GM21515 (cell line): ENCODE measurements around the gene SPTBN2.
"Not testable (repeated sequence)": the region's sequence is repeated elsewhere in the genome, so short reads cannot be mapped to it uniquely, and the experiment has no call there.

Experiments
- ATAC-seq: cut with Tn5 transposase; IDR thresholded peaks from one replicate; pipeline ENCODE4 v1.9.1; 2021; ENCODE audit not compliant: unreplicated experiment

Gene SPTBN2

DNA sequence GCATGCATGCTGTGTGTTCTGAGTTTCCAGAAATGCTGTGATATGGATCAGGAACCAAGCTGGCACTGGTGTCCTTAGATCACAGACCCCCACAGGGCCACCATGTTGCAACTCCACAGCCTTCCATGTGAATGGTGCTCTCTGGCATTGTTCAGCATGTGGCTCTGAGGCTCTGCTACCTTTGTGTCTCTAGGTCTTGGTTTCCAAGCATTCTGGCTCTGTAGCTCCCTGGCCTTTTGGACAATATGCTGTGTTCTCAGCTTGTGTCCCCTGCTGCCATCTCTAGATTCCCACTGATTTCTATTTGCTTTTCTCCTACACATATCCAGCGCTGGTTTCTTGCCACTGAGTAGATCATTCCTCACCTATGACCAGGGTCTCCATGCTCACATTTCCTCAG, 3.9 kb downstream of the SPTBN2 start:
- ATAC-seq: no peak

GRCh38 chr11:66724167-66724566, 4.8 kb downstream of the SPTBN2 start:
- not testable (repeated sequence) for ATAC-seq

DNA sequence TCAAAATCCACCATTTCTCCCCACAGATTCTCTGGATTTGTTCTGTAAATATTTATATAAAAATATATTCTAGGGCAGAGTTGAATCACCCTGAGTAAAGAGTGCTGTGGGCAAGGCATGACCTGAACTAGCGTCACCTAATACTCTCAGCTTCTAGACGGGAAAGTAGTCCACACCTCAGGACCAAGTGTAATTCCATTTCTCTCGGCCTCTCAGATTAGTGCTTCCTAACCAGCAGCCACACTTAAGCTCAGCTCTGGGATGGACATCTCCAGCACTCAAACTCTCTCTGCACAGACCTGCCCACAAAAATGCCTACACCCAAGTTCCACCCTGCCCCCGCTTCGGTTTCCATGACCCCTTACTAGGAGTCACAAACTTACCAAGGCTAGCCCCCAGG, 5.3 kb downstream of the SPTBN2 start:
- no peak for ATAC-seq

DNA sequence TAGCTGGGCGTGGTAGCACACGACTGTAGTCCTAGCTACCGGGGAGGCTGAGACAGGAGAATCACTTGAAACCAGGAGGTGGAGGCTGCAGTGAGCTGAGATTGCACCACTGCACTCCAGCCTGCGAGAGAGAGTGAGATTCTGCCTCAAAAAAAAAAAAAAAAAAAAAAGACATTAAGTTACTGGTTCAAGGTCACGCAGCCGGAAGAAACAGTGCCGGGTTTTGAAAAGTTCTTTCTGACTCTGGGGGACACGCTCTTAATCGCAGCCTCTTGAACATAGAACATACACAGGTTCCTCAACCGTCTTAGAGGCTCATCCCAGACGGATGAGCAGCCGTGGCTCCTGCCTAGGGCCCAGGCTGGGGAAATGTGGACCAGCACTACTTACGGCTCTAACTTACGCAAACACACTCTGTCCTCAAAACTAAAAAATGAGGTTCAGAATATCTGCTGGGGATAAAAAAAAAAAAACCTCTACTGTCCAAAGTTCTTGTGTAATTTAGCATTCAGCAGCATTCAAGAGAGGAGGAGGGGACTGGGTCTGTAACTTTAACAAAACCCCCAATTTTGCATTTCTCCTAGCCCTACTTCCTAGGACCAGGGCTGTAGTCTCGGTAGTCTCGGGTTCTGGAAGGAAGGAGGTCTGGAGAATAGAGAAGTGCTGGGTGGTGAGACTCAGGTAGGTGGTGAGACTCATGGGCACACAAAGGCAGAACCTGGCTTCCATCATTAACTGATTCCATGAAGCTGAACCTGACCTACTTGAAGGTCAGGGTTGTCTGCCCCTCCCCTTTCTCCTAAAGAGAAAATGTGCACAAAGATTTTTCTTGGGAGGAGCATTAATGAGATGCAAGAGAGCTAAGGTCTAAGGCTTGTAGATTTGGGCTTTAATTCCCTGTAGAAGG, 6.0 kb downstream of the SPTBN2 start:
- ATAC-seq: no peak

GRCh38 chr11:66721939-66722338, 7.1 kb downstream of the SPTBN2 start:
- ATAC-seq: no peak

DNA sequence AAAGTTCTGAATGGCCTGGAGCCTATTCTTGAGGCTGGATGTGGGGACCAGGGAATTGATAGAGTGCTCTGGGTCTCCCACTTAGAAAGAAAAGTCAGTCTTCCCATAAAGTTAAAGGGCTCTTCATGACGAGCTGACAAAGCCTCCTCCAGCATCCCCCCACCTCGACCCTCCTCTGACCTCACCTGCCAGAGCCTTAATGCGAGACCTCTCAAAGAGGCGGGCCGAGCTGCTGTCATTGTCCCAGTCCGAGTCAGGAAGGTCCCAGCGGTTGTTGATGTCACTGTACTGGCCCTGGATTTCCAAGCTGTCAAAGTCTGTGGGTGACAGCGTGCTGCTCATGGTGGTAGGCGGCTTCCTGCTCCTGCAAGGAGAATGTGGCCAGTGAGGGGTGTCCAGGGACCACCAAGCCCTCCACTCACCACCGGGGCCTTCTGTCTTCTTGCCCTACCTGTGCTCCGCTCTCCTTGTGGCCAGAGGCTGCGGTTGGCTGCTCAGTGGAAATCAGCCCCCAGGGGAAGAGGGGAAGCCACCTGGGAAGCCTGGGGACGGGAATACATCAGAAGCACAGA, 8.0 kb downstream of the SPTBN2 start:
- ATAC-seq: no peak

DNA sequence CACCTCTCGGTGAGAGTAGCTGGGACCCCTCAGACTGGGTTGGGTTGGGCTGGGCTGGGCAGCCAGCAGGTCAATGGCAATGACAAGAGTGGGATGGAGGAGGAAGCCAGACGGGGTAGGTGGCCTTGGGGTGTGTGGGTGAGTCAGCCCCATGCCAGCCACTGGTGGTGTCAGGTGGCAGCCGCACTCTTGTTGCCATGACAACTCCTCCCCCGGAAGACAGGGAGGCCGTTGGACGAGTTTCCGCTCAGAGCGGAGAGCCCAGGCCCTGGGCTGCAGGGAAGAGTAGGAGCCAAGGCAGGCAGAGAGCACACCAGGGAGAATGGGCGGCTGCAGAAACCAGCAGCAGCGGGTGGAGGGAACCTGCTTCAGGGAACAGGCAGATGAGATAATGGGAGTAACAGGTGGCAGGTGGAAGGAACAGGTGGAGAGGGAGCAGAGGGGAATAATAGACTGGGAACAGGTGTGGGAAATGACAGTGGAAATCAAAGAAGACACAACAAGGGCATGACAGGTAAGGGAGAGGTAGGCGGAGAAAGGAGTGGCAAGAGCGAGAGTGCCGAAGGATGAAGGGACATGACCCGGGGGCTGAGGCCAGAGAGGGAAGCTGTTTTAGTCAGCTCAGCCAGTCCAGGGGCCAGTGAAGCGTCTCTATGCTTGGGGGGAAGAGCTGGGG, 8.7 kb downstream of the SPTBN2 start:
- no peak for ATAC-seq

DNA sequence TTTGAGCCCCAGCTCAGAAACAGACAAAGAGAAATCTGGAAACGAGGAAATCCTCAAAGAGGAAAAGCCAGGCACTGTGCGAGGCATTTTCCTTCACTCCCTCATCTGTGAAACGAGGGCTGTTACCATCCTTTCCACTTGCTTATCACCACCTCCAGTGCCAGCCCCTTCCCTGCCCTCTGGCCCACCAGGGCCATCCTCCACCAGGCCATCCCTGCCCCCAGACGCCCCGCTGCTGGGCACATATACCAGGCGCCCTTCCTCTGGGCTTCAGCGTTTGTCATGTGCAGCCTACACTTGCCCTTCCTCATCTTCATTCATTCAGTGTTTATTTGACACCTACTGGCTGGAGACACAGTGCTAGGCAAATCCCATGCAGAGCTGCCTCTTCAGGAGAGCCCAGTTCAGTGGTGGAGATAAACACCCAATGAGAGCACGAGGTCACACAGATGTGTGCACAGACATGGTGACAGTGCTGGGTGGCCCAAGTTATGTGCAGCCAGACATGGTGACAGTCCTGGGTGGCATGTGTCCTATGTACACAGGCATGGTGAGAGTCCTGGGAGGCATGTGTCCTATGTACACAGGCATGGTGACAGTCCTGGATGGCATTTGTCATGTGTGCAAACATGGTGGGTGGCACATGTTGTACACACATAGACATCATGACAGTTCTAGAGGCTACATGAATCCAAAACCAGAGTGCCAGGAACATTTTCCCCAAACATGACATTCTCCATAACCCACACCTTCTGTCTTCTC, 9.7 kb downstream of the SPTBN2 start:
- ATAC-seq: no peak

- ATAC-seq: no peak
Observed at GRCh38 chr11:66718320-66718971, 10.6 kb downstream of the SPTBN2 start.

- no peak for ATAC-seq
Observed at GRCh38 chr11:66717925-66718319, 11.1 kb downstream of the SPTBN2 start.

DNA sequence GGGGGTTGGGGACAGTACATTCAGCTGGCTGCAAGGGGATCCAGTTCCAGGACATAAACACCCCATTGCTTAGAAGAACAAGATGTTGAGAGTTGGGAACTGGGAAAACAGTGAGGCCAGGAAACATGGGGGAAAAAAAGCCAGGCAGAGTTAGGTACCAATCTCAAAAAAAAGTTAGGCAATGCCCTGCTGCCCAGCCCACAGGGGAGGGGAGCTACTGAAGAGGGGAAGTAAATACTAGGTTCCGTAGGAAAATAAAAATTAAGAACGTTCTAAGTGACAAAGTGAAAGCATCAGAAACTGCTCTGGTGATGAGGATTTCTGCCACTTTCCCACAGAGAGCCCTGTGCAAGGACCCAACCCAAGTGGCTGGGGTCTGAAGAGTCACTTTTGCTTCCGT, 12.0 kb downstream of the SPTBN2 start:
- no peak for ATAC-seq

- ATAC-seq: no peak
Observed at GRCh38 chr11:66715346-66716085, 13.5 kb downstream of the SPTBN2 start.

GRCh38 chr11:66713746-66714480, 15.1 kb downstream of the SPTBN2 start:
- no peak for ATAC-seq

- no peak for ATAC-seq
Observed at GRCh38 chr11:66710384-66710930, 18.6 kb downstream of the SPTBN2 start.

DNA sequence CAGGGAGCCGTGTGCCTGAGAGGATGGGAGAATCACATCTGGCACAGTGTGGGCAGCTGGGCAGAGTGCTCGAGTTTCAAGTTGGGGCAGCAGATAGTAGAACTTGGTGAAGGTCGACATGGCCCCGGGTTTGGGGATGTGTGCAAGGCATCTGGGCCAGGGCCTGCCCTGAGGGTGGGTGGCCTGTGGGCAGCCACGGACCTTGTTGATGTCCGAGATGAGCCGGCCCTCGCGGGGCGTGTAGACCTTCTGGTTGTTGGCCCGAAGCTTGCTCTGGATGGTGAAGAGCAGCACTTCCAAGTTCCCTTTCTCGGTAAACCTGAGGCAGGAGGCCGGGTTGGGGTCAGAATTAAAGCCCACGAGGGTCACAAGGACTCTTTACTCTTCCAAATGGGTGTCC, 20.3 kb downstream of the SPTBN2 start:
- ATAC-seq: no peak

GRCh38 chr11:66708094-66708493, 20.9 kb downstream of the SPTBN2 start:
- ATAC-seq: no peak

DNA sequence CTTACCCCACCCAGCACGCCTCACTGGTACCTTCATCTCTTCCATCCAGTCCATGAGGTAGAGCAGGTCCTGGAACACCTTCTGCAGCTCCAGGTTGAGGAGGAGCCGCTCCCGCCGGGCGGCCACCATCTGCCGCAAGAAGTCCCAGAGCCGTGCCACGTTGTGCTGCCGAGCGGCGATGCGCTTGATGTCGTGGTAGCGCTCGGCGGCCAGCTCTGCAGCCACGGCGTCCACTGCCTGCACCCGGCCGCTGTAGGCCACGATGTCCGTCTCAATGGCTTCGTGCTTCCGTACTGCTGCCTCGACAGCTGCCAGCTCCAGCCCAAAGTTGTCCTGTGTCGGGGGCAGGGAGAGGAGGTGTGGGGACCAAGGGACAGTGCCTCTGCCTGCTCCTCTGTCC, 21.5 kb downstream of the SPTBN2 start:
- no peak for ATAC-seq

- ATAC-seq: no peak
Observed at GRCh38 chr11:66706989-66707388, 22.0 kb downstream of the SPTBN2 start.
